Neuronal stem cell (in vitro differentiated cells): ENCODE results near the gene ADD3.

ENCODE experiments used
- DNase-seq: peaks from one replicate; pipeline ENCODE4 v3.0.0-alpha.2; 2013; ENCODE audit warnings: low spot score
- H2AFZ ChIP-seq: one replicate; pipeline ENCODE4 v1.6.1; 2013; ENCODE audit warnings: mild to moderate bottlenecking, low read length, inconsistent platforms
- H2AK5ac ChIP-seq: 2 replicates; pipeline ENCODE4 v1.6.1; 2013; ENCODE audit warnings: low read depth, mild to moderate bottlenecking, inconsistent platforms, low read length, moderate library complexity, mixed read lengths
- H2BK120ac ChIP-seq: 2 replicates; pipeline ENCODE4 v1.6.1; 2013; ENCODE audit warnings: low read depth, mild to moderate bottlenecking, inconsistent platforms, low read length, moderate library complexity, mixed read lengths
- H2BK12ac ChIP-seq: one replicate; pipeline ENCODE4 v1.6.1; 2013; ENCODE audit warnings: low read length, inconsistent platforms
- H2BK15ac ChIP-seq: 2 replicates; pipeline ENCODE4 v1.6.1; 2013; ENCODE audit warnings: mild to moderate bottlenecking, low read length, inconsistent platforms, mixed read lengths
- H2BK5ac ChIP-seq: one replicate; pipeline ENCODE4 v1.6.1; 2013; ENCODE audit warnings: inconsistent platforms, mild to moderate bottlenecking, low read length, moderate library complexity
- H3K14ac ChIP-seq: one replicate; pipeline ENCODE4 v1.6.1; 2013; ENCODE audit warnings: low read length, inconsistent platforms
- H3K18ac ChIP-seq: 2 replicates; pipeline ENCODE4 v1.6.1; 2013; ENCODE audit warnings: low read length, inconsistent platforms
- H3K23ac ChIP-seq: 2 replicates; pipeline ENCODE4 v1.6.1; 2013; ENCODE audit warnings: low read depth, mild to moderate bottlenecking, mixed read lengths, low read length, inconsistent platforms; ENCODE audit not compliant: poor library complexity
- H3K27ac ChIP-seq: replicated peaks from 3 replicates; pipeline ENCODE4 v1.5.1; 2013; ENCODE audit warnings: low read length, inconsistent platforms
- H3K27me3 ChIP-seq, 3 experiments: 2 replicates each; pipeline ENCODE4 v1.6.1; 2013; ENCODE audit warnings: low read length in 3 of 3, mild to moderate bottlenecking in 2 of 3, inconsistent platforms in 1 of 3, low read depth in 1 of 3, mixed read lengths in 1 of 3, moderate library complexity in 1 of 3; ENCODE audit not compliant: control insufficient read depth in 3 of 3, insufficient read depth in 3 of 3
- H3K36me3 ChIP-seq, 2 donors: replicated peaks in 1 of 2; 2 replicates each; pipeline ENCODE4 v1.6.1; 2013; ENCODE audit warnings: low read length in 2 of 2; ENCODE audit not compliant: control insufficient read depth in 2 of 2, insufficient read depth in 2 of 2
- H3K4ac ChIP-seq: 2 replicates; pipeline ENCODE4 v1.6.1; 2013; ENCODE audit warnings: inconsistent platforms, mild to moderate bottlenecking, low read length, moderate library complexity
- H3K4me1 ChIP-seq, 2 donors: 1 replicate in 1 of 2; 2 replicates in 1 of 2; pipeline ENCODE4 v1.6.1; 2013; ENCODE audit warnings: low read length in 2 of 2, low read depth in 1 of 2; ENCODE audit not compliant: control insufficient read depth in 2 of 2, insufficient read depth in 1 of 2
- H3K4me2 ChIP-seq: one replicate; pipeline ENCODE4 v1.6.1; 2013; ENCODE audit warnings: mild to moderate bottlenecking, low read length, inconsistent platforms; ENCODE audit not compliant: insufficient read depth, poor library complexity, severe bottlenecking
- H3K4me3 ChIP-seq, 2 donors: 2 replicates each; pipeline ENCODE4 v1.5.1; 2013; ENCODE audit warnings: low read length in 2 of 2, mild to moderate bottlenecking in 2 of 2, inconsistent platforms in 1 of 2, moderate library complexity in 1 of 2
- H3K79me1 ChIP-seq: one replicate; pipeline ENCODE4 v1.6.1; 2013; ENCODE audit warnings: low read depth, mild to moderate bottlenecking, inconsistent platforms, low read length, moderate library complexity
- H3K9ac ChIP-seq: one replicate; pipeline ENCODE4 v1.6.1; 2013; ENCODE audit warnings: mild to moderate bottlenecking, low read depth, low read length, inconsistent platforms; ENCODE audit not compliant: poor library complexity
- H3K9me3 ChIP-seq, 2 donors: replicated peaks in 1 of 2; 2 replicates each; pipeline versions ENCODE3 to v1.6.1; 2013; ENCODE audit warnings: low read length in 2 of 2, mild to moderate bottlenecking in 2 of 2, inconsistent platforms in 1 of 2, low read depth in 1 of 2, mixed read lengths in 1 of 2, moderate library complexity in 1 of 2; ENCODE audit not compliant: control insufficient read depth in 2 of 2, insufficient read depth in 1 of 2
- H4K8ac ChIP-seq: one replicate; pipeline ENCODE4 v1.6.1; 2013; ENCODE audit warnings: low read depth, mild to moderate bottlenecking, inconsistent platforms, low read length, moderate library complexity
- H4K91ac ChIP-seq: one replicate; pipeline ENCODE4 v1.6.1; 2013; ENCODE audit warnings: low read length, low read depth, mild to moderate bottlenecking, inconsistent platforms; ENCODE audit not compliant: poor library complexity
- WGBS, 2 donors: extraction: QIAGEN DNeasy Blood & Tissue Kit; methylation state at CpG; one replicate each; pipeline ENCODE4 v1.1.7; 2013; ENCODE audit warnings: missing lambda C conversion rate in 2 of 2, mixed read lengths in 1 of 2; ENCODE audit not compliant: insufficient read length in 2 of 2, insufficient replicate concordance in 1 of 2; ENCODE audit errors: extremely low coverage in 2 of 2; 5-methylcytosine and 5-hydroxymethylcytosine counted together

Gene ADD3

GRCh38 chr10:110141871-110142635 lies 134.3 kb downstream of the ADD3 start:
- Histone ChIP-seq H2AK5ac (peak overlapping the region; percentile 17), H4K8ac (no peak overlapping the region), H3K9ac (peak overlapping the region; percentile 38), H3K27ac (no peak overlapping the region), H2BK5ac (no peak overlapping the region), H2AFZ (no peak overlapping the region), H4K91ac (no peak overlapping the region), H2BK12ac (no peak overlapping the region), H3K27me3 (no peaks in the 10 kb centered on the region), H3K4me2 (no peak overlapping the region), H2BK15ac (no peak overlapping the region), H3K18ac (peak overlapping the region; percentile 72), H3K9me3 (no peaks in the 10 kb centered on the region), H3K79me1 (no peaks in the 10 kb centered on the region), H2BK120ac (no peak overlapping the region), H3K23ac (peak overlapping the region; percentile 48), H3K14ac (no peak overlapping the region), H3K4ac (no peak overlapping the region), H3K4me1 (peaks cover 0 to 3% of the 10 kb centered on the region in 2 donors), H3K36me3 (no peaks in the 10 kb centered on the region), H3K4me3 (no peak overlapping the region)
- no peak for DNase-seq
- no CpG with 5 or more reads among the region's 9 CpGs for WGBS, 2 donors

GRCh38 chr10:110142965-110143364 lies 135.2 kb downstream of the ADD3 start:
- H4K91ac ChIP-seq = no peak overlapping the region
- no peak overlapping the region for H3K18ac ChIP-seq
- no peak overlapping the region for H2BK5ac ChIP-seq
- no peaks in the 10 kb centered on the region for H3K9me3 ChIP-seq
- H3K4me1 ChIP-seq = peaks cover 3 to 6% of the 10 kb centered on the region in 2 donors
- no peak overlapping the region for H2BK12ac ChIP-seq
- H3K9ac ChIP-seq = no peak overlapping the region
- H2BK15ac ChIP-seq = no peak overlapping the region
- no peak overlapping the region for H3K4ac ChIP-seq
- H3K27ac ChIP-seq = no peak overlapping the region
- DNase-seq = no peak
- H3K79me1 ChIP-seq = no peaks in the 10 kb centered on the region
- no peak overlapping the region for H2AK5ac ChIP-seq
- H3K36me3 ChIP-seq = no peaks in the 10 kb centered on the region
- WGBS, 2 donors = no CpG with 5 or more reads among the region's 6 CpGs
- H3K4me3 ChIP-seq = no peak overlapping the region
- no peak overlapping the region for H3K14ac ChIP-seq
- no peak overlapping the region for H2BK120ac ChIP-seq
- H3K27me3 ChIP-seq = no peaks in the 10 kb centered on the region
- no peak overlapping the region for H4K8ac ChIP-seq
- H3K23ac ChIP-seq = no peak overlapping the region
- no peak overlapping the region for H3K4me2 ChIP-seq
- H2AFZ ChIP-seq = no peak overlapping the region

- Histone ChIP-seq H3K79me1 (no peaks in the 10 kb centered on the region), H2BK15ac (no peak overlapping the region), H3K4me1 (peaks cover 3 to 11% of the 10 kb centered on the region in 2 donors), H3K23ac (no peak overlapping the region), H4K8ac (no peak overlapping the region), H3K27me3 (peaks cover 0 to 2% (median 0%) of the 10 kb centered on the region in 3 experiments), H2BK120ac (no peak overlapping the region), H3K27ac (no peak overlapping the region), H3K9ac (no peak overlapping the region), H3K18ac (no peak overlapping the region), H3K14ac (no peak overlapping the region), H3K4me2 (no peak overlapping the region), H4K91ac (no peak overlapping the region), H2BK5ac (no peak overlapping the region), H3K4me3 (no peak overlapping the region), H2AFZ (no peak overlapping the region), H3K36me3 (no peaks in the 10 kb centered on the region), H3K4ac (no peak overlapping the region), H2AK5ac (no peak overlapping the region), H2BK12ac (no peak overlapping the region), H3K9me3 (no peaks in the 10 kb centered on the region)
- DNase-seq = no peak
- WGBS, 2 donors = no CpG with 5 or more reads among the region's 1 CpG
These were observed 136.7 kb downstream of the ADD3 start for GRCh38 chr10:110144507-110144906.

- no peak for DNase-seq
These were observed 140.2 kb downstream of the ADD3 start for GRCh38 chr10:110147961-110148360.

More at GRCh38 chr10:110147961-110148360, 140.2 kb downstream of the ADD3 start:
- no peak overlapping the region for H4K8ac ChIP-seq
- no peak overlapping the region for H2BK5ac ChIP-seq
- no peak overlapping the region for H3K4me2 ChIP-seq
- no peak overlapping the region for H3K4me3 ChIP-seq
- H3K4me1 ChIP-seq = peaks cover 25 to 29% of the 10 kb centered on the region in 2 donors
- no CpG with 5 or more reads among the region's 8 CpGs for WGBS, 2 donors
- peaks cover 0 to 13% (median 0%) of the 10 kb centered on the region in 3 experiments for H3K27me3 ChIP-seq
- H3K36me3 ChIP-seq = no peaks in the 10 kb centered on the region
- no peak overlapping the region for H3K27ac ChIP-seq
- H3K79me1 ChIP-seq = no peaks in the 10 kb centered on the region
- H3K9ac ChIP-seq = peak overlapping the region; percentile 50
- H2BK15ac ChIP-seq = no peak overlapping the region
- H2BK12ac ChIP-seq = no peak overlapping the region
- H2BK120ac ChIP-seq = no peak overlapping the region
- no peaks in the 10 kb centered on the region for H3K9me3 ChIP-seq
- no peak overlapping the region for H3K23ac ChIP-seq
- no peak overlapping the region for H3K18ac ChIP-seq
- no peak overlapping the region for H3K4ac ChIP-seq
- no peak overlapping the region for H3K14ac ChIP-seq
- H4K91ac ChIP-seq = no peak overlapping the region
- H2AFZ ChIP-seq = peak overlapping the region; percentile 45
- no peak overlapping the region for H2AK5ac ChIP-seq
